ENCODE data around the gene MBD6.

- TF ChIP-seq CTCF (IDR thresholded peaks at IDR 0.05; ENCODE audit: insufficient read depth, low read depth, low read length) (no peak), EZH2 (IDR thresholded peaks at IDR 0.05; ENCODE audit: insufficient read depth, low read length) (peak; percentile 2)
These were observed 46.2 kb upstream of the MBD6 start for GRCh38 chr12:57476162-57476992.
